Ascending aorta (tissue), 2 donors: ENCODE measurements around the gene PITPNB. TPM values are rescaled to one million over a fixed set of nuclear protein-coding genes. Genes with fewer than 3 reads are reported as not detected.

Experiments
- DNase-seq, 2 donors: peaks; one replicate each; pipeline ENCODE4 v3.0.0-alpha.2; 2019; ENCODE audit warnings: low spot score in 2 of 2
- H3K27ac ChIP-seq, 2 donors: fragments of 200-600 bp; sonication (generic); one replicate each; pipeline ENCODE4 v1.5.1; 2016 to 2017; ENCODE audit warnings: mild to moderate bottlenecking in 1 of 2
- H3K27me3 ChIP-seq: fragments of 200-600 bp; sonication (generic); one replicate; pipeline ENCODE4 v1.5.1; 2017
- H3K36me3 ChIP-seq, 2 donors: fragments of 200-600 bp; sonication (generic); one replicate each; pipeline ENCODE4 v1.5.1; 2016
- H3K4me1 ChIP-seq, 2 donors: fragments of 200-600 bp; sonication (generic); one replicate each; pipeline ENCODE4 v1.5.1; 2016 to 2017; ENCODE audit warnings: mild to moderate bottlenecking in 1 of 2
- H3K4me3 ChIP-seq, 2 donors: fragments of 200-600 bp; sonication (generic); one replicate each; pipeline ENCODE4 v1.5.1; 2016 to 2017; ENCODE audit warnings: mild to moderate bottlenecking in 1 of 2
- H3K9me3 ChIP-seq, 2 donors: fragments of 200-600 bp; sonication (generic); one replicate each; pipeline ENCODE4 v1.5.1; 2016
- CTCF ChIP-seq, 3 experiments: fragments of 200-600 bp in 2 of 3; fragments of 450-650 bp in 1 of 3; sonication (generic) in 2 of 3; IDR thresholded peaks; one replicate each; pipeline ENCODE4 v1.5.1; 2016 to 2019; ENCODE audit warnings: antibody characterized with exemption in 3 of 3, mild to moderate bottlenecking in 1 of 3, moderate library complexity in 1 of 3
- intact Hi-C: fragments of 100-400 bp; cut with DNase I; formaldehyde crosslinking; loops from one replicate; pipeline ENCODE4 v1.15.1; 2023
- total RNA-seq: library from RNA; depleted of rRNA; stranded (reverse); fragments of >200 nt; gene quantifications from one replicate; pipeline ENCODE4 v1.1.0, GENCODE V29; 2016

Gene PITPNB
- total RNA-seq, 1 donor from 2014 or later: 42.1 TPM

GRCh38 chr22:27895600-27895999 lies 23.5 kb downstream of the PITPNB start:
- no peaks in the 10 kb centered on the region for H3K9me3 ChIP-seq
- TF ChIP-seq CTCF (IDR thresholded peaks at IDR 0.05): no peak

GRCh38 chr22:27892811-27893210 lies 26.2 kb downstream of the PITPNB start:
- DNase-seq: no peak
- Histone ChIP-seq H3K27ac (peak overlapping the region; percentile 81 to 87), H3K4me3 (peak overlapping the region in 1 of 2 donors; percentile 18), H3K9me3 (no peaks in the 10 kb centered on the region), H3K4me1 (peaks cover 0 to 14% of the 10 kb centered on the region in 2 donors), H3K27me3 (no peaks in the 10 kb centered on the region), H3K36me3 (peaks cover 61 to 78% of the 10 kb centered on the region in 2 donors)
- intact Hi-C loops: no loop called here
- no peak for TF ChIP-seq CTCF (IDR thresholded peaks at IDR 0.05)

More at GRCh38 chr22:27895600-27895999, 23.5 kb downstream of the PITPNB start:
- H3K27ac ChIP-seq: no peak overlapping the region
- intact Hi-C loops: no loop called here
- H3K4me3 ChIP-seq: no peak overlapping the region
- DNase-seq: no peak
- peaks cover 51 to 73% of the 10 kb centered on the region in 2 donors for H3K36me3 ChIP-seq
- peaks cover 0 to 14% of the 10 kb centered on the region in 2 donors for H3K4me1 ChIP-seq
- no peaks in the 10 kb centered on the region for H3K27me3 ChIP-seq

- intact Hi-C loops: no loop called here
- TF ChIP-seq CTCF (IDR thresholded peaks at IDR 0.05): no peak
- no peaks in the 10 kb centered on the region for H3K9me3 ChIP-seq
- H3K27me3 ChIP-seq: no peaks in the 10 kb centered on the region
- peak overlapping the region; percentile 81 to 87 for H3K27ac ChIP-seq
- H3K4me1 ChIP-seq: peaks cover under 1 to 18% of the 10 kb centered on the region in 2 donors
- H3K36me3 ChIP-seq: peaks cover 54 to 75% of the 10 kb centered on the region in 2 donors
- DNase-seq: no peak
- H3K4me3 ChIP-seq: peak overlapping the region in 1 of 2 donors; percentile 18
Measured at GRCh38 chr22:27892064-27892463, 27.0 kb downstream of the PITPNB start.

GRCh38 chr22:27888310-27888709 lies 30.7 kb downstream of the PITPNB start:
- Histone ChIP-seq H3K27ac (peak overlapping the region; percentile 58 to 61), H3K4me1 (peaks cover 3 to 27% of the 10 kb centered on the region in 2 donors), H3K36me3 (peaks cover 35 to 58% of the 10 kb centered on the region in 2 donors), H3K4me3 (no peak overlapping the region), H3K9me3 (no peaks in the 10 kb centered on the region), H3K27me3 (no peaks in the 10 kb centered on the region)
- TF ChIP-seq CTCF (IDR thresholded peaks at IDR 0.05): no peak
- intact Hi-C loops: no loop called here
- no peak for DNase-seq

GRCh38 chr22:27886843-27887151 lies 32.3 kb downstream of the PITPNB start:
- peaks cover 34 to 55% of the 10 kb centered on the region in 2 donors for H3K36me3 ChIP-seq
- H3K9me3 ChIP-seq: no peaks in the 10 kb centered on the region
- intact Hi-C loops: loop anchor here (2.0 kb wide), 1 partner anchor 32 kb away; the partner anchor contains the start of gene PITPNB
- H3K4me1 ChIP-seq: peaks cover 3 to 27% of the 10 kb centered on the region in 2 donors
- DNase-seq: no peak
- TF ChIP-seq CTCF (IDR thresholded peaks at IDR 0.05): no peak
- H3K27me3 ChIP-seq: no peaks in the 10 kb centered on the region
- H3K27ac ChIP-seq: peak overlapping the region; percentile 58 to 61
- no peak overlapping the region for H3K4me3 ChIP-seq
